ENCODE data around the gene NRTN. TPM values are rescaled to one million over a fixed set of nuclear protein-coding genes. Genes with fewer than 3 reads are reported as not detected.

The NRTN gene
- 1 to 10 TPM in 1 of 5 experiments, under 1 TPM in 3, not detected in 1; 0.19 to 1.0 (median 0.81) TPM for total RNA-seq
- polyA plus RNA-seq: under 1 TPM; 0.21 to 0.64 TPM
- not detected for total RNA-seq

DNA sequence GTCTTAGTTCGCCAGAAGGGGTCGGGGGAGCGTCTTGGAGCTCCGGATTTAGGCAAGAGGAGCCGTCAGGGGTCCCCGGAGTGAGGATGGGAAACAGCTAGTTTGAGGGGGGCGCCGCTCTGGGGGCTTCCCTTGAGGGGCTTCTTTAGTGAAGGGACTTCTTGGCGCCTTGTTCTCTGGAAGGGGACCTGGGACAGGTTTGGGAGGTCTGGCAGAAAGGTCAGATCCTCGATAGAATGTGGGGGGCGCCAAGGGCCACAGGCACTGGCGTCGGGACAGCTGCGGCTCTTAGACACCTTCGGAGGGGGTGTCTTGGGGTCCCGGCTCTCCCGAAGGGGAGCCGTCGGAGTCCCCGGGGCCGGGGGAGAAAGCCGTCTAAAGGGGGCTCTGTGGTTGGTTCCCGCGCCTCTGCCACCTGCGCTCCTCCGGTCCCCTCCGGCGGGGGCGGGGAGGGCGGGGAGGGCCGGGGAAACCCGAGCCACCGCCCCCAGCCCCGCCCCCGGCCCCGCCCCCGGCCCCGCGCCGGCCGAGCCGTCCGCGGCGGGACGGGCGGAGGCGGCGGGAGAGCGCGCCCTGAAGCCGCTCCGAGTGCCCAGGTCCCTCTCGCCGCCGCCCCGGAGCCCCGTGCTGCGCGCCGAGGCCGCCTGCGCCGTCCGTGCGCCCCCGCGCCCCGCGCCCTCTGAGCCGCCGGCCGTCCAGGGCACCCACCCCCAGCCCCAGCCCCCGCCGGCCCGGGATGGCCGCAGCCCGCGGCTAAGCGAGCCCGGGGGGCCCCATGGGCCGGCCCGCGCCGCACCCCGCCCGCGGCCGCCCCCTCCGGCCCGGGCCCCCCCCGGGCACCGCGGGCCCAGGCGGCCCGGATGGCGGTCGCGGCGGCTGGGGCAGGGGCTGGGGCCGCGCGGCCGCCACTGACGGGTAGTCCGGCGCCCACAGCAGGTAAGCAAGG is at the start of gene NRTN:
NRTN (plus strand) TSS at position 552 of the 946 bp plus-strand sequence. CDS start 19,099 bp downstream, outside the sequence.
- no peaks in the 10 kb centered on the region for H3K27me3 ChIP-seq (ENCODE audit: control insufficient read depth in 2 of 2, insufficient read depth in 2 of 2, low read length in 2 of 2)
- H3K4me3 Mint-ChIP-seq: peak within 1 kb of the TSS; percentile 62 to 84 (median 80)
- H3K27ac Mint-ChIP-seq: peak within 1 kb of the TSS in 8 of 9 donors; percentile 28 to 83 (median 72)
- peaks cover 0 to 1% (median 0%) of the 10 kb centered on the region in 11 donors for H3K9me3 Mint-ChIP-seq
- POLR2A ChIA-PET: interaction anchor here (0.5 to 2.1 kb wide), 8 partner anchors 14 to 1366 kb away, joined by 3 to 22 read pairs (median 6); partner anchors contain the start of genes DUS3L and VMAC
- no peaks in the 10 kb centered on the region for H3K36me3 ChIP-seq (ENCODE audit: control insufficient read depth in 2 of 3, insufficient read depth in 3 of 3, low read length in 3 of 3)
- peaks cover 7 to 24% (median 21%) of the 10 kb centered on the region in 7 donors for H3K4me1 Mint-ChIP-seq
- CTCF ChIA-PET: interaction anchor here (0.8 to 1.9 kb wide), 18 partner anchors 10 to 223 kb away, joined by 3 to 35 read pairs (median 5); partner anchors contain the start of genes NDUFA11, SAFB and SAFB2
- H3K36me3 Mint-ChIP-seq: peaks cover 0 to 1% (median 0%) of the 10 kb centered on the region in 5 donors
- DNase-seq (peak in 6 of 9 donors; percentile 23 to 65 (median 38)), ATAC-seq (peak; percentile 46)
- peak within 1 kb of the TSS; percentile 64 for H3K4me3 ChIP-seq (ENCODE audit: low read length)
- H3K4me1 ChIP-seq (ENCODE audit: control insufficient read depth in 2 of 2, insufficient read depth in 2 of 2, low read length in 2 of 2): peaks cover 13 to 20% of the 10 kb centered on the region in 2 donors
- H3K9me3 ChIP-seq (ENCODE audit: control insufficient read depth in 2 of 3, low read length in 3 of 3): no peaks in the 10 kb centered on the region
- intact Hi-C loops (cut with micrococcal nuclease): loop anchor here (1.0 to 5.0 kb wide), 7 partner anchors 13 to 218 kb away; partner anchors contain the start of genes DUS3L (in 2 of the 2) and VMAC (in 2 of the 2)
- H3K27ac ChIP-seq (ENCODE audit: low read depth, low read length): peak within 1 kb of the TSS; percentile 44
- peaks cover 4 to 40% (median 14%) of the 10 kb centered on the region in 5 donors for H3K27me3 Mint-ChIP-seq

DNA sequence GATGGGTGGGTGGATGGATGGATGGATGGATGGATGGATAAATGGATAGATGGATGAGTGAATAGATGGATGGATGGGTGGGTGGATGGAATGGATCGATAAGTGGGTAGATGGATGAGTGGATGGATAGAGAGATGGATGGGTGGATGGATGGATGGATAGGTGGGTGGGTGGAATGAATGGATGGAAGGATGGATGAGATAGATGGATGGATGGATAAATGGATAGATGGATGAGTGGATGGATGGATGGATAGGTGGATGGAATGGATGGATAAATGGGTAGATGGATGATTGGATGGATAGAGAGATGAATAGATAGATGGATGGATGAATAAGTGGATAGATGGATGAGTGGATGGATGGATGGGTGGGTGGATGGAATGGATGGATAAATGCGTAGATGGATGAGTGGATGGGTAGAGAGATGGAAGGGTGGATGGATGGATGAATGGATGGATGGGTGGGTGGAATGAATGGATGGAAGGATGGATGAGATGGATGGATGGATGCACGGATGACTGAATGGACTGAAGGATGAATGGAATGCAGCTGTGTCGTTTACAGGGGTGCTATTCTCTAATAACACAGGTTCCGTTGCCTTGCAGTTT is 42.2 kb upstream of the NRTN start:
- no peaks in the 10 kb centered on the region for H3K9me3 ChIP-seq (ENCODE audit: control insufficient read depth in 2 of 3, low read length in 3 of 3)
- ATAC-seq (no peak), DNase-seq (no peak)
- no peak overlapping the region for H3K4me3 ChIP-seq (ENCODE audit: low read length)
- Mint-ChIP-seq H3K27ac (no peak overlapping the region), H3K27me3 (peaks cover 0 to 16% (median 5%) of the 10 kb centered on the region in 5 donors), H3K4me3 (no peak overlapping the region), H3K36me3 (no peaks in the 10 kb centered on the region), H3K9me3 (peaks cover 0 to 9% (median 0%) of the 10 kb centered on the region in 11 donors), H3K4me1 (peaks cover 0 to 2% (median 0%) of the 10 kb centered on the region in 7 donors)
- no peaks in the 10 kb centered on the region for H3K36me3 ChIP-seq (ENCODE audit: control insufficient read depth in 2 of 3, insufficient read depth in 3 of 3, low read length in 3 of 3)
- ChIA-PET CTCF (no interaction called here), POLR2A (no interaction called here)
- intact Hi-C loops (cut with micrococcal nuclease): no loop called here
- H3K27me3 ChIP-seq (ENCODE audit: control insufficient read depth in 2 of 2, insufficient read depth in 2 of 2, low read length in 2 of 2): no peaks in the 10 kb centered on the region
- no peak overlapping the region for H3K27ac ChIP-seq (ENCODE audit: low read depth, low read length)
- no peaks in the 10 kb centered on the region for H3K4me1 ChIP-seq (ENCODE audit: control insufficient read depth in 2 of 2, insufficient read depth in 2 of 2, low read length in 2 of 2)

GRCh38 chr19:5765220-5765619 is 39.6 kb upstream of the NRTN start:
- H3K27me3 Mint-ChIP-seq: peaks cover 0 to 13% (median 5%) of the 10 kb centered on the region in 5 donors
- no peak overlapping the region for H3K27ac ChIP-seq (ENCODE audit: low read depth, low read length)
- no peaks in the 10 kb centered on the region for H3K36me3 ChIP-seq (ENCODE audit: control insufficient read depth in 2 of 3, insufficient read depth in 3 of 3, low read length in 3 of 3)
- no peaks in the 10 kb centered on the region for H3K9me3 ChIP-seq (ENCODE audit: control insufficient read depth in 2 of 3, low read length in 3 of 3)
- H3K9me3 Mint-ChIP-seq: peaks cover 0 to 9% (median 0%) of the 10 kb centered on the region in 11 donors
- no peak overlapping the region for H3K4me3 ChIP-seq (ENCODE audit: low read length)
- CTCF ChIA-PET: interaction anchor here (0.8 kb wide), 1 partner anchor 262 kb away, joined by 3 read pairs; no protein-coding TSS in a partner anchor
- ATAC-seq (no peak), DNase-seq (no peak)
- no peaks in the 10 kb centered on the region for H3K4me1 ChIP-seq (ENCODE audit: control insufficient read depth in 2 of 2, insufficient read depth in 2 of 2, low read length in 2 of 2)
- H3K4me3 Mint-ChIP-seq: no peak overlapping the region
- POLR2A ChIA-PET: no interaction called here
- H3K4me1 Mint-ChIP-seq: peaks cover 0 to 1% (median 0%) of the 10 kb centered on the region in 7 donors
- H3K36me3 Mint-ChIP-seq: no peaks in the 10 kb centered on the region
- no peaks in the 10 kb centered on the region for H3K27me3 ChIP-seq (ENCODE audit: control insufficient read depth in 2 of 2, insufficient read depth in 2 of 2, low read length in 2 of 2)
- H3K27ac Mint-ChIP-seq: no peak overlapping the region
- intact Hi-C loops (cut with micrococcal nuclease): no loop called here

- ATAC-seq: no peak
- no peaks in the 10 kb centered on the region for H3K36me3 Mint-ChIP-seq
- H3K27me3 ChIP-seq (ENCODE audit: control insufficient read depth in 2 of 2, insufficient read depth in 2 of 2, low read length in 2 of 2): no peaks in the 10 kb centered on the region
- no peaks in the 10 kb centered on the region for H3K36me3 ChIP-seq (ENCODE audit: control insufficient read depth in 2 of 3, insufficient read depth in 3 of 3, low read length in 3 of 3)
- H3K27ac ChIP-seq (ENCODE audit: low read depth, low read length): no peak overlapping the region
- peaks cover 0 to 5% (median 0%) of the 10 kb centered on the region in 5 donors for H3K27me3 Mint-ChIP-seq
- peaks cover 0 to under 1% (median 0%) of the 10 kb centered on the region in 11 donors for H3K9me3 Mint-ChIP-seq
- ChIA-PET POLR2A (no interaction called here), CTCF (no interaction called here)
- H3K4me3 ChIP-seq (ENCODE audit: low read length): no peak overlapping the region
- no peak overlapping the region for H3K4me3 Mint-ChIP-seq
- intact Hi-C loops (cut with micrococcal nuclease): no loop called here
- H3K4me1 ChIP-seq (ENCODE audit: control insufficient read depth in 2 of 2, insufficient read depth in 2 of 2, low read length in 2 of 2): no peaks in the 10 kb centered on the region
- no peaks in the 10 kb centered on the region for H3K9me3 ChIP-seq (ENCODE audit: control insufficient read depth in 2 of 3, low read length in 3 of 3)
- H3K27ac Mint-ChIP-seq: no peak overlapping the region
- no peak for DNase-seq
- H3K4me1 Mint-ChIP-seq: no peaks in the 10 kb centered on the region
Observed at GRCh38 chr19:5767949-5768348, 36.9 kb upstream of the NRTN start.

GRCh38 chr19:5772416-5772815 is 32.5 kb upstream of the NRTN start:
- no peak for ATAC-seq
- no peaks in the 10 kb centered on the region for H3K36me3 Mint-ChIP-seq
- no peaks in the 10 kb centered on the region for H3K4me1 ChIP-seq (ENCODE audit: control insufficient read depth in 2 of 2, insufficient read depth in 2 of 2, low read length in 2 of 2)
- intact Hi-C loops (cut with micrococcal nuclease): no loop called here
- ChIA-PET CTCF (no interaction called here), POLR2A (no interaction called here)
- H3K27me3 ChIP-seq (ENCODE audit: control insufficient read depth in 2 of 2, insufficient read depth in 2 of 2, low read length in 2 of 2): no peaks in the 10 kb centered on the region
- H3K9me3 ChIP-seq (ENCODE audit: control insufficient read depth in 2 of 3, low read length in 3 of 3): no peaks in the 10 kb centered on the region
- H3K27ac Mint-ChIP-seq: no peak overlapping the region
- no peaks in the 10 kb centered on the region for H3K4me1 Mint-ChIP-seq
- H3K4me3 Mint-ChIP-seq: no peak overlapping the region
- no peaks in the 10 kb centered on the region for H3K9me3 Mint-ChIP-seq
- no peak for DNase-seq
- H3K27me3 Mint-ChIP-seq: peaks cover 0 to 5% (median 0%) of the 10 kb centered on the region in 5 donors
- no peak overlapping the region for H3K27ac ChIP-seq (ENCODE audit: low read depth, low read length)
- H3K36me3 ChIP-seq (ENCODE audit: control insufficient read depth in 2 of 3, insufficient read depth in 3 of 3, low read length in 3 of 3): no peaks in the 10 kb centered on the region
- no peak overlapping the region for H3K4me3 ChIP-seq (ENCODE audit: low read length)

DNA sequence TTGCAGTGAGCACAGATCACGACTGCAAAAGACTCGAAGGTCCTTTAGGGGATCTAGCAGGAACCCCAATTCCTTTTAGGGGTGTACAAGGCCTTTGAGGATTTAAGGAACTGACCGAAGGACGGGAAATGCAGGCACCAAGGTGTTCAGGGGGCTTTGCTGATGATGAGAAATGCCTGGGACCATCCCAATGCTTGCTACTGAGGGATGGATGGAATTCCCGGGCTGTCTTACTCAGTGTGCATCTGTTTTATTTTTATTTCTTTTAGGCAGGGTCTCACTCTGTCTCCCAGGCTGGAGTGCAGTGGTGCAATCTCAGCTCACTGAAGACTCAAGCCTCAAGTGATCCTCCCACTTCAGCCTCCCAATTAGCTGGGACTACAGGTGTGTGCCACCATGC is 31.6 kb upstream of the NRTN start:
- Mint-ChIP-seq H3K9me3 (no peaks in the 10 kb centered on the region), H3K27me3 (peaks cover 0 to 5% (median 0%) of the 10 kb centered on the region in 5 donors), H3K36me3 (no peaks in the 10 kb centered on the region), H3K4me1 (no peaks in the 10 kb centered on the region), H3K27ac (no peak overlapping the region), H3K4me3 (no peak overlapping the region)
- H3K36me3 ChIP-seq (ENCODE audit: control insufficient read depth in 2 of 3, insufficient read depth in 3 of 3, low read length in 3 of 3): no peaks in the 10 kb centered on the region
- CTCF ChIA-PET: no interaction called here
- H3K27ac ChIP-seq (ENCODE audit: low read depth, low read length): no peak overlapping the region
- H3K4me1 ChIP-seq (ENCODE audit: control insufficient read depth in 2 of 2, insufficient read depth in 2 of 2, low read length in 2 of 2): no peaks in the 10 kb centered on the region
- DNase-seq (no peak), ATAC-seq (no peak)
- POLR2A ChIA-PET: no interaction called here
- intact Hi-C loops (cut with micrococcal nuclease): no loop called here
- no peaks in the 10 kb centered on the region for H3K9me3 ChIP-seq (ENCODE audit: control insufficient read depth in 2 of 3, low read length in 3 of 3)
- H3K4me3 ChIP-seq (ENCODE audit: low read length): no peak overlapping the region
- H3K27me3 ChIP-seq (ENCODE audit: control insufficient read depth in 2 of 2, insufficient read depth in 2 of 2, low read length in 2 of 2): no peaks in the 10 kb centered on the region
